Right atrium auricular region (tissue), 2 donors: ENCODE results near the gene ST6GAL1. TPM values are rescaled to one million over a fixed set of nuclear protein-coding genes. Genes with fewer than 3 reads are reported as not detected.

Source experiments
- DNase-seq: peaks from one replicate; pipeline ENCODE4 v3.0.0-alpha.2; 2019; ENCODE audit warnings: low spot score
- H3K27ac ChIP-seq, 2 donors: fragments of 200-600 bp; sonication (generic); 1 replicate in 1 of 2; 2 replicates in 1 of 2; pipeline ENCODE4 v1.5.1; 2016 to 2019
- H3K27me3 ChIP-seq, 2 donors: fragments of 200-600 bp; sonication (generic); one replicate each; pipeline versions ENCODE4 v1.5.1 to v1.6.0; 2017 to 2019
- H3K36me3 ChIP-seq: fragments of 200-600 bp; sonication (generic); one replicate; pipeline ENCODE4 v1.5.1; 2016
- H3K4me1 ChIP-seq, 2 donors: fragments of 200-600 bp; sonication (generic); one replicate each; pipeline versions ENCODE4 v1.5.1 to v1.6.0; 2017 to 2019
- H3K4me3 ChIP-seq, 2 donors: fragments of 200-600 bp; sonication (generic); 1 replicate in 1 of 2; 2 replicates in 1 of 2; pipeline ENCODE4 v1.5.1; 2017 to 2019; ENCODE audit warnings: mild to moderate bottlenecking in 1 of 2, moderate library complexity in 1 of 2
- H3K9me3 ChIP-seq, 2 donors: fragments of 200-600 bp; sonication (generic); one replicate each; pipeline ENCODE4 v1.5.1; 2019
- total RNA-seq, 2 donors: library from RNA; depleted of rRNA; stranded (reverse); fragments of >200 nt; gene quantifications; one replicate each; pipeline ENCODE4 v1.1.0, GENCODE V29; 2016
- TF ChIP-seq, protein P1 (sequence below), 2 donors: fragments of 200-600 bp; sonication (generic); IDR thresholded peaks; one replicate each; pipeline ENCODE4 v1.5.1; 2019; ENCODE audit warnings: antibody characterized with exemption in 2 of 2

ST6GAL1 gene
- total RNA-seq, 2 donors from 2014 or later = 55.1 to 94.3 TPM

DNA sequence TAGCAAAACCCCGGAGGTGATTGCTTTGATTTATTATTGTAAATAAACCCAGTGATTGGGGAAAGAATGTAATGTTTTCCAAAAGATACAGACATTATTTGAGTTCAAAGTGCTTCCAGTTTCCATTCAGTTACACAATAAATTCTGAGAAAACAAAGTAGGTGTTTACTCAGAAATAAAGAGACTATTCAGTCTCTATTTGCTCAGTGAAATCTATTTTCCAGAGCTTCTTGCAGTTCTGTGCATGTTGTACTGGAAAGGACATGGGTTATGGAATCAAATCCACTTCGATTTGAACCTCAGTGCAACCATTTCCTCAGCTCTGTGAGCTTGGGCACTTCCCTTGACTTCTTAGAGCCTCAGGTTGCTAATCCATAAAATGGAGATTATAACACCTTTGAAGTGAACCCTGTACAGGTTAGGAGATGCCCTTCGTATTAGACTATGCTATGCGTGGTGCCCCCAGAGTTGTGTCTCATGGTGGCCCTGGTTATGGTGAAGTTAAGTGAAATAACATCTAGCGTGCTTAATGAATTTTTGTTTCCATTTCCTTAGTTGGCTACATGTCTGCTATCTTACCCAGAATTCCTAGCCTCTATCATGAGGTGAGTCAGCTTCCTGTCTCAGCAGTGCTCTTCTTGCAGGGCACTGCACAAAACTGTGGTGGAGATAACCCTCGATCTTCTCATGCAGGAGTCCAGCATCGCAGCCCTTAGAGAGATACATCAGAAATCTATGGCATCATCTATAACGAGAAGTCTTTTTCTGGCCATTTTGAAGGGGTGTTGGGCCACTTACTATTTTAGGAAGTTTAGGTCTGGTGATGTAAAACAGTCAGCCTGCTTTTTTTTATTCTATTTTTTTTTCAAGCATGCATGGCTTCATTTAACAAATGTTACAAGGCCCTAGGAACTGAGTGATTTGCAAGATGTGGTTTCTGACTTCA lies 111.3 kb downstream of the ST6GAL1 start:
- H3K4me3 ChIP-seq = no peak overlapping the region
- peak overlapping the region in 1 of 2 donors; percentile 20 for H3K27ac ChIP-seq
- no peak for DNase-seq
- H3K9me3 ChIP-seq = no peaks in the 10 kb centered on the region
- no peaks in the 10 kb centered on the region for H3K27me3 ChIP-seq
- H3K36me3 ChIP-seq = peaks cover 13% of the 10 kb centered on the region
- H3K4me1 ChIP-seq = peaks cover 0 to 47% of the 10 kb centered on the region in 2 donors
- TF ChIP-seq, protein P1, sequence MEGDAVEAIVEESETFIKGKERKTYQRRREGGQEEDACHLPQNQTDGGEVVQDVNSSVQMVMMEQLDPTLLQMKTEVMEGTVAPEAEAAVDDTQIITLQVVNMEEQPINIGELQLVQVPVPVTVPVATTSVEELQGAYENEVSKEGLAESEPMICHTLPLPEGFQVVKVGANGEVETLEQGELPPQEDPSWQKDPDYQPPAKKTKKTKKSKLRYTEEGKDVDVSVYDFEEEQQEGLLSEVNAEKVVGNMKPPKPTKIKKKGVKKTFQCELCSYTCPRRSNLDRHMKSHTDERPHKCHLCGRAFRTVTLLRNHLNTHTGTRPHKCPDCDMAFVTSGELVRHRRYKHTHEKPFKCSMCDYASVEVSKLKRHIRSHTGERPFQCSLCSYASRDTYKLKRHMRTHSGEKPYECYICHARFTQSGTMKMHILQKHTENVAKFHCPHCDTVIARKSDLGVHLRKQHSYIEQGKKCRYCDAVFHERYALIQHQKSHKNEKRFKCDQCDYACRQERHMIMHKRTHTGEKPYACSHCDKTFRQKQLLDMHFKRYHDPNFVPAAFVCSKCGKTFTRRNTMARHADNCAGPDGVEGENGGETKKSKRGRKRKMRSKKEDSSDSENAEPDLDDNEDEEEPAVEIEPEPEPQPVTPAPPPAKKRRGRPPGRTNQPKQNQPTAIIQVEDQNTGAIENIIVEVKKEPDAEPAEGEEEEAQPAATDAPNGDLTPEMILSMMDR (IDR thresholded peaks at IDR 0.05) = no peak

DNA sequence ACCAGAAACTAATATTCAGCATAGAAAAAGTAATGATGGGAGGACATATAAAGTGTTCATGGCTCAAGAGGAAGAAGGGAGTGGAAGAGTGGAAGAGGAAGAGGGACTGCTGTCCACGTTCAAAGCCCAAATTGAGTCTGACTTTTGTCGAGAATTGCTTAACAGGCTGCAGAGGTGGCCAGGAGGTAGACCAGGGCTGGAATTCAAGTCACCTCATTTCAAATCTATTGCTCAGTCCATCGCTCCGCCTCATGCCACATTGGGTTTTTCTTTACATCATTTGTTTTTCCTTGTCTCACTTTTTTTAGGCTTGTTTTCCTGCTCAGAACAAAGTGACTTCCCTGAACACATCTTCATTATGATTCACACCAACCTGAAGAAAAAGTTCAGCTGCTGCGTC lies 112.0 kb downstream of the ST6GAL1 start:
- no peak for DNase-seq
- Histone ChIP-seq H3K36me3 (peaks cover 13% of the 10 kb centered on the region), H3K27ac (no peak overlapping the region), H3K9me3 (no peaks in the 10 kb centered on the region), H3K27me3 (no peaks in the 10 kb centered on the region), H3K4me1 (peaks cover 0 to 47% of the 10 kb centered on the region in 2 donors), H3K4me3 (no peak overlapping the region)
- TF ChIP-seq, protein P1 (IDR thresholded peaks at IDR 0.05) = no peak

DNA sequence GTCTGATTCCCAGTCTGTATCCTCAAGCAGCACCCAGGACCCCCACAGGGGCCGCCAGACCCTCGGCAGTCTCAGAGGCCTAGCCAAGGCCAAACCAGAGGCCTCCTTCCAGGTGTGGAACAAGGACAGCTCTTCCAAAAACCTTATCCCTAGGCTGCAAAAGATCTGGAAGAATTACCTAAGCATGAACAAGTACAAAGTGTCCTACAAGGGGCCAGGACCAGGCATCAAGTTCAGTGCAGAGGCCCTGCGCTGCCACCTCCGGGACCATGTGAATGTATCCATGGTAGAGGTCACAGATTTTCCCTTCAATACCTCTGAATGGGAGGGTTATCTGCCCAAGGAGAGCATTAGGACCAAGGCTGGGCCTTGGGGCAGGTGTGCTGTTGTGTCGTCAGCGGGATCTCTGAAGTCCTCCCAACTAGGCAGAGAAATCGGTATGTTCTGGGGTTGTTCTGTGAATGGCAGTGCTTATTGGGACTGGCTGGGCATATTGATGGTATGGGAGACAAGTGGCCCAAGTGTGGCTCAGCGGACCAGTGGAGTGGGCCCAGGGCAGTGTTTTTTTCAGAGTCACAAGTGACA lies 112.6 kb downstream of the ST6GAL1 start:
- Histone ChIP-seq H3K4me3 (no peak overlapping the region), H3K4me1 (peaks cover 0 to 47% of the 10 kb centered on the region in 2 donors), H3K9me3 (no peaks in the 10 kb centered on the region), H3K27me3 (no peaks in the 10 kb centered on the region), H3K36me3 (peaks cover 13% of the 10 kb centered on the region), H3K27ac (no peak overlapping the region)
- no peak for DNase-seq
- TF ChIP-seq, protein P1 (IDR thresholded peaks at IDR 0.05) = no peak

DNA sequence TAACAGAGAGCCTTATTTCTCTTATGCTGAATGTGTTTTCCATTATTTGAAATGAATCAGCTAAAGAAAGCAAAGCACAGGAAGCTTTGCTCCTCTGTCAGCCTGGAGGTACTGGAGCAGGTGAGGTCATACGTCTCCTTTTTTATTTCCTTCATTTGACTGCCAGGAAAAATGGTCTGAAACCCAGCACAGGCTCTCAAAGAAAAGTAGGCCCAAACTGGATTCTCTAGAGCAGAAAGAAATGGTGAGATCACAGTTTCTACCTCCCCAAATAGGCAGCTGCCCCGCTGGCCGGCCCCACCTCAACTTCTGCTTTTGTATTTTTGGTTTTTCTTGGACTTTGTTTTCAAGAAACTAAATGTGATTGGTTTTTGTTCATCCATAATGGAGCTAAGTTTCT lies 113.9 kb downstream of the ST6GAL1 start:
- peaks cover 0 to 47% of the 10 kb centered on the region in 2 donors for H3K4me1 ChIP-seq
- H3K4me3 ChIP-seq = no peak overlapping the region
- TF ChIP-seq, protein P1 (IDR thresholded peaks at IDR 0.05) = no peak
- peak overlapping the region in 1 of 2 donors; percentile 8 for H3K27ac ChIP-seq
- no peaks in the 10 kb centered on the region for H3K9me3 ChIP-seq
- no peak for DNase-seq
- peaks cover 13% of the 10 kb centered on the region for H3K36me3 ChIP-seq
- H3K27me3 ChIP-seq = no peaks in the 10 kb centered on the region

DNA sequence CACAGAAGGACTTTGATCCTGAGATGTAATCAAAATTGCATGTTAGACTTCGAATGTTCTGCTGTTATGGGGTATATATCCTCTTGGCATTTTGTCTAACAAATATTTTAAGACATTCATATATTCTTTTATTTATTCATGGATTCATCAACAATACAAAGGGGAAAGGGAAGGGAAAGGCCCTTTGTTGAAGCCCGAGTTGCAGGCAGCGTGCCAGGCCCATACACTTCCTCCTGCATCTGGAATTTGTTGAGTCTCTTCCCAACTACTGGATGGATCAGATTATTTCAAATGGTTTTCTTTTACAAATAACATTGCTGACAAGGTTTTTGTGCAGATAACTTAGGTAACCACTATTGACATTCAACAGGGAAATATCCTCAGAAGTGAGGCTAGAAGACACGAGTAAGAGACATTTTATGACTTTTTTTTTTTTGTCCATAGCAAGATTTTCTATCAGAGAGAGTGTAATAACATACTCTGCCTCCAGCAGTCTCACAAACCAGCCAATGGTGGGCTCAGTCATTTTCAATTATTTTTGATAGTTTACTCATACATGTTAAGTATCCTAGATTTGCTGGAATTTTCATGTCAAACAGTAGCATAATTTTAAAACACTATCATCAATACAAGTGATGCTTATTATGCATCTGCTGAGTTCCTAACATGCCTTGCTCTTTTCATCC lies 114.7 kb downstream of the ST6GAL1 start:
- H3K9me3 ChIP-seq = no peaks in the 10 kb centered on the region
- no peak overlapping the region for H3K4me3 ChIP-seq
- H3K4me1 ChIP-seq = peaks cover 0 to 44% of the 10 kb centered on the region in 2 donors
- H3K36me3 ChIP-seq = peaks cover 13% of the 10 kb centered on the region
- DNase-seq = no peak
- H3K27me3 ChIP-seq = no peaks in the 10 kb centered on the region
- TF ChIP-seq, protein P1 (IDR thresholded peaks at IDR 0.05) = no peak
- H3K27ac ChIP-seq = no peak overlapping the region
